ENCODE data around the gene FZD7. TPM values are rescaled to one million over a fixed set of nuclear protein-coding genes. Genes with fewer than 3 reads are reported as not detected.
A peak's percentile ranks its signal among the peaks of the same experiment; 100 is the strongest.

Gene FZD7
- total RNA-seq, 2 donors from 2014 or later: 16.1 to 26.1 TPM

GRCh38 chr2:202051499-202052161 lies 18.0 kb downstream of the FZD7 start:
- no peak for DNase-seq (ENCODE audit: low spot score)
- H3K4me3 ChIP-seq: no peak overlapping the region
- intact Hi-C loops (cut with DNase I): no loop called here

GRCh38 chr2:202052235-202052634 lies 18.6 kb downstream of the FZD7 start:
- Histone ChIP-seq H3K36me3 (no peaks in the 10 kb centered on the region), H3K4me1 (replicated peaks) (no peaks in the 10 kb centered on the region), H3K27me3 (replicated peaks; ENCODE audit: insufficient read depth) (no peaks in the 10 kb centered on the region), H3K27ac (no peak overlapping the region), H3K4me3 (no peak overlapping the region), H3K9me3 (no peaks in the 10 kb centered on the region)
- intact Hi-C loops (cut with DNase I): no loop called here
- no peak for DNase-seq (ENCODE audit: low spot score)
- 93% methylated on average over 1 of the region's 1 CpG for WGBS
- TF ChIP-seq POLR2AphosphoS5 (IDR thresholded peaks at IDR 0.05) (no peak), POLR2A (IDR thresholded peaks at IDR 0.05) (no peak), CTCF (IDR thresholded peaks at IDR 0.05) (no peak)

More at GRCh38 chr2:202051499-202052161, 18.0 kb downstream of the FZD7 start:
- no peak for TF ChIP-seq POLR2A (IDR thresholded peaks at IDR 0.05)
- no peak for TF ChIP-seq POLR2AphosphoS5 (IDR thresholded peaks at IDR 0.05)
- no peak for TF ChIP-seq CTCF (IDR thresholded peaks at IDR 0.05)
- no peaks in the 10 kb centered on the region for H3K36me3 ChIP-seq
- 63% methylated on average over 8 of the region's 8 CpGs for WGBS
- no peaks in the 10 kb centered on the region for H3K9me3 ChIP-seq
- no peaks in the 10 kb centered on the region for H3K4me1 ChIP-seq (replicated peaks)
- no peaks in the 10 kb centered on the region for H3K27me3 ChIP-seq (replicated peaks; ENCODE audit: insufficient read depth)
- no peak overlapping the region for H3K27ac ChIP-seq

GRCh38 chr2:202054679-202055078 lies 21.0 kb downstream of the FZD7 start:
- Histone ChIP-seq H3K27me3 (replicated peaks; ENCODE audit: insufficient read depth) (no peaks in the 10 kb centered on the region), H3K27ac (no peak overlapping the region), H3K4me3 (no peak overlapping the region), H3K4me1 (replicated peaks) (no peaks in the 10 kb centered on the region), H3K9me3 (no peaks in the 10 kb centered on the region), H3K36me3 (no peaks in the 10 kb centered on the region)
- no peak for DNase-seq (ENCODE audit: low spot score)
- intact Hi-C loops (cut with DNase I): no loop called here
- no peak for TF ChIP-seq POLR2AphosphoS5 (IDR thresholded peaks at IDR 0.05)
- 79% methylated on average over 3 of the region's 3 CpGs for WGBS

- Histone ChIP-seq H3K4me3 (no peak overlapping the region), H3K4me1 (replicated peaks) (no peaks in the 10 kb centered on the region), H3K27ac (no peak overlapping the region), H3K9me3 (no peaks in the 10 kb centered on the region), H3K27me3 (replicated peaks; ENCODE audit: insufficient read depth) (no peaks in the 10 kb centered on the region), H3K36me3 (no peaks in the 10 kb centered on the region)
- no peak for DNase-seq (ENCODE audit: low spot score)
- WGBS: 17% methylated on average over 2 of the region's 2 CpGs
- intact Hi-C loops (cut with DNase I): no loop called here
- TF ChIP-seq CTCF (IDR thresholded peaks at IDR 0.05) (peak in 3 of 4 experiments; percentile 19 to 52 (median 34)), POLR2AphosphoS5 (IDR thresholded peaks at IDR 0.05) (no peak)
Measured at GRCh38 chr2:202056611-202057010, 23.0 kb downstream of the FZD7 start.

GRCh38 chr2:202060218-202060617 lies 26.6 kb downstream of the FZD7 start:
- H3K27ac ChIP-seq: no peak overlapping the region
- intact Hi-C loops (cut with DNase I): no loop called here
- TF ChIP-seq POLR2AphosphoS5 (IDR thresholded peaks at IDR 0.05) (no peak), CTCF (IDR thresholded peaks at IDR 0.05) (peak in 1 of 4 experiments; percentile 9)
- DNase-seq (ENCODE audit: low spot score): no peak
- no peak overlapping the region for H3K4me3 ChIP-seq
- H3K36me3 ChIP-seq: no peaks in the 10 kb centered on the region
- 93% methylated on average over 3 of the region's 3 CpGs for WGBS
- no peaks in the 10 kb centered on the region for H3K4me1 ChIP-seq (replicated peaks)
- no peaks in the 10 kb centered on the region for H3K27me3 ChIP-seq (replicated peaks; ENCODE audit: insufficient read depth)
- H3K9me3 ChIP-seq: no peaks in the 10 kb centered on the region
